ENCODE data around the gene ATP11A.

Gene ATP11A

GRCh38 chr13:112887151-112887550 is 197.3 kb downstream of the ATP11A start:
- no peak for DNase-seq

- no peak for DNase-seq
These were observed 197.7 kb downstream of the ATP11A start for GRCh38 chr13:112887557-112887991.

GRCh38 chr13:112888238-112889111 is 198.6 kb downstream of the ATP11A start:
- DNase-seq, result no peak

- DNase-seq, result no peak
These were observed 199.8 kb downstream of the ATP11A start for GRCh38 chr13:112889351-112890290.

- DNase-seq, result no peak
These were observed 200.7 kb downstream of the ATP11A start for GRCh38 chr13:112890316-112891145.

GRCh38 chr13:112891477-112892401 is 201.9 kb downstream of the ATP11A start:
- no peak for DNase-seq

GRCh38 chr13:112892426-112893206 is 202.8 kb downstream of the ATP11A start:
- no peak for DNase-seq

- DNase-seq, result no peak
These were observed 203.3 kb downstream of the ATP11A start for GRCh38 chr13:112893207-112893569.

GRCh38 chr13:112893570-112894422 is 204.0 kb downstream of the ATP11A start:
- no peak for DNase-seq

- no peak for DNase-seq
These were observed 204.5 kb downstream of the ATP11A start for GRCh38 chr13:112894423-112894672.

- DNase-seq, result no peak
These were observed 205.0 kb downstream of the ATP11A start for GRCh38 chr13:112894673-112895481.

GRCh38 chr13:112895521-112896465 is 206.0 kb downstream of the ATP11A start:
- no peak for DNase-seq

GRCh38 chr13:112896736-112897602 is 207.1 kb downstream of the ATP11A start:
- DNase-seq, result no peak

- DNase-seq, result no peak
These were observed 207.7 kb downstream of the ATP11A start for GRCh38 chr13:112897603-112897955.

GRCh38 chr13:112897956-112898620 is 208.2 kb downstream of the ATP11A start:
- DNase-seq, result no peak

GRCh38 chr13:112898621-112899280 is 208.9 kb downstream of the ATP11A start:
- DNase-seq, result no peak
